Measurements from ENCODE around the gene LURAP1L. TPM values are rescaled to one million over a fixed set of nuclear protein-coding genes. Genes with fewer than 3 reads are reported as not detected.

Gene LURAP1L
- polyA plus RNA-seq, 2 of the 4 experiments (the other 2 are of a cell fraction), result 24.4 to 61.4 TPM

- ChIA-PET POLR2A (interaction anchor here (0.6 to 2.5 kb wide), 5 partner anchors 8 to 36 kb away, joined by 3 to 38 read pairs (median 4); partner anchors contain the start of gene LURAP1L), CTCF (interaction anchor here (0.6 to 6.2 kb wide), 9 partner anchors 8 to 101 kb away, joined by 3 to 53 read pairs (median 4); partner anchors contain the start of gene LURAP1L)
- peak overlapping the region; percentile 96 for H3K4me2 ChIP-seq
- FAIRE-seq, result no peak
- peak overlapping the region; percentile 19; the same call in 1 of the 3 replicates for H3K4me3 ChIP-seq
- H3K27ac ChIP-seq, result peak overlapping the region; percentile 95 to 99
- TF ChIP-seq NFE2L2 (conservative IDR thresholded peaks at IDR 0.05; ENCODE audit: low read length) (no peak), HOXB5 (CRISPR knock-in tag; IDR thresholded peaks at IDR 0.05) (0 out of 2 replicates have a peak, but pooled peaks have one; percentile 33), JUNB (IDR thresholded peaks at IDR 0.05) (no peak), FOSB (CRISPR knock-in tag; IDR thresholded peaks at IDR 0.05) (peak; percentile 69; the same call in 1 of the 2 replicates)
- 92% methylated on average over 1 of the region's 1 CpG for whole genome bisulfite sequencing (ENCODE audit: missing lambda C conversion rate)
- DNase-seq (ENCODE audit: low read depth in 1 of 2, low spot score in 1 of 2), result no peak
- no peak for ATAC-seq
- H3K9me3 ChIP-seq, result peaks cover 21% of the 10 kb centered on the region
- peaks cover 68% of the 10 kb centered on the region for H3K4me1 ChIP-seq
These were observed 9.1 kb downstream of the LURAP1L start for GRCh38 chr9:12783767-12784460.

- 2% methylated on average over 6 of the region's 6 CpGs for WGBS (ENCODE audit: missing lambda C conversion rate)
- peak overlapping the region; percentile 95 to 99 for H3K27ac ChIP-seq
- FAIRE-seq, result peak; percentile 99
- H3K4me1 ChIP-seq, result peaks cover 70% of the 10 kb centered on the region
- peak; percentile 92 to 94 for ATAC-seq
- peak overlapping the region; percentile 96 for H3K4me2 ChIP-seq
- peak; percentile 44 to 98 for DNase-seq (ENCODE audit: low read depth in 1 of 2, low spot score in 1 of 2)
- POLR2A ChIA-PET, result interaction anchor here (1.0 to 2.5 kb wide), 5 partner anchors 9 to 34 kb away, joined by 3 to 38 read pairs (median 7); partner anchors contain the start of gene LURAP1L
- H3K9me3 ChIP-seq, result peaks cover 21% of the 10 kb centered on the region
- CTCF ChIA-PET, result interaction anchor here (0.8 to 6.2 kb wide), 12 partner anchors 9 to 101 kb away, joined by 3 to 53 read pairs (median 4); partner anchors contain the start of gene LURAP1L
- peak overlapping the region; percentile 32 for H3K4me3 ChIP-seq
- TF ChIP-seq BCL3 (IDR thresholded peaks at IDR 0.05), result peak; percentile 96; the same call in 2 of the 3 replicates
- TF ChIP-seq HEYL (CRISPR knock-in tag; IDR thresholded peaks at IDR 0.05), result no peak
- TF ChIP-seq MAZ (IDR thresholded peaks at IDR 0.05; ENCODE audit: borderline replicate concordance, low read depth, low read length), result no peak
- no peak for TF ChIP-seq ESRRA (IDR thresholded peaks at IDR 0.05; ENCODE audit: borderline replicate concordance, low read length)
- no peak for TF ChIP-seq POLR2A (IDR thresholded peaks at IDR 0.05; ENCODE audit: low read length)
- TF ChIP-seq KDM1A (IDR thresholded peaks at IDR 0.05; ENCODE audit: low read depth), result no peak
- TF ChIP-seq ZNF302 (CRISPR knock-in tag; IDR thresholded peaks at IDR 0.05), result no peak
- peak in 1 of 2 experiments; percentile 65; a peak in 3 of 5 replicates for TF ChIP-seq RAD21 (conservative IDR thresholded peaks at IDR 0.05 in 1 of 2, IDR thresholded peaks at IDR 0.05 in 1 of 2)
- TF ChIP-seq ZSCAN20 (CRISPR knock-in tag; IDR thresholded peaks at IDR 0.05), result no peak; the same call in 1 of the 2 replicates
- TF ChIP-seq EHF (CRISPR knock-in tag; IDR thresholded peaks at IDR 0.05), result no peak
- TF ChIP-seq KDM5A (IDR thresholded peaks at IDR 0.05), result no peak
- TF ChIP-seq HOXB13 (CRISPR knock-in tag; IDR thresholded peaks at IDR 0.05; ENCODE audit: low read depth), result 0 out of 2 replicates have a peak, but pooled peaks have one; percentile 30
- no peak for TF ChIP-seq RFX5 (IDR thresholded peaks at IDR 0.05)
- peak; percentile 92 for TF ChIP-seq GATA3 (IDR thresholded peaks at IDR 0.05; ENCODE audit: borderline replicate concordance)
- no peak for TF ChIP-seq REST (IDR thresholded peaks at IDR 0.05)
- peak; percentile 97 to 98 for TF ChIP-seq JUN (IDR thresholded peaks at IDR 0.05)
- TF ChIP-seq BHLHE40 (IDR thresholded peaks at IDR 0.05; ENCODE audit: low read depth, low read length), result 0 out of 2 replicates have a peak, but pooled peaks have one; percentile 22
- TF ChIP-seq TFCP2L1 (CRISPR knock-in tag; IDR thresholded peaks at IDR 0.05), result no peak
- peak; percentile 63; the same call in 1 of the 2 replicates for TF ChIP-seq HOXB5 (CRISPR knock-in tag; IDR thresholded peaks at IDR 0.05)
- peak; percentile 72; the same call in 1 of the 2 replicates for TF ChIP-seq MYC (IDR thresholded peaks at IDR 0.05; ENCODE audit: borderline replicate concordance, low read length)
- no peak for TF ChIP-seq NR3C1 (IDR thresholded peaks at IDR 0.05)
- TF ChIP-seq NPAS2 (CRISPR knock-in tag; IDR thresholded peaks at IDR 0.05; ENCODE audit: borderline replicate concordance), result no peak
- TF ChIP-seq ATOH8 (CRISPR knock-in tag; IDR thresholded peaks at IDR 0.05; ENCODE audit: low read depth), result no peak
- TF ChIP-seq HOXA7 (CRISPR knock-in tag; IDR thresholded peaks at IDR 0.05), result peak; percentile 73; the same call in 1 of the 2 replicates
- TF ChIP-seq ELK1 (IDR thresholded peaks at IDR 0.05; ENCODE audit: low read depth, low read length), result no peak
These were observed 9.8 kb downstream of the LURAP1L start for GRCh38 chr9:12784461-12785259.
